Progenitor cell of endocrine pancreas (in vitro differentiated cells): ENCODE measurements around the gene GUCY2D. TPM values are rescaled to one million over a fixed set of nuclear protein-coding genes. Genes with fewer than 3 reads are reported as not detected.
A peak's percentile ranks its signal among the peaks of the same experiment; 100 is the strongest.
"Not testable (repeated sequence)": the region's sequence is repeated elsewhere in the genome, so short reads cannot be mapped to it uniquely, and the experiment has no call there.

Source experiments
- DNase-seq: peaks from one replicate; pipeline ENCODE4 v3.0.0; 2021; ENCODE audit warnings: low spot score; ENCODE audit not compliant: unreplicated experiment
- H3K27ac Mint-ChIP-seq: 2 replicates; pipeline ENCODE4 v1.8.0; 2021; ENCODE audit warnings: mild to moderate bottlenecking, moderate library complexity, mixed read lengths
- H3K27me3 Mint-ChIP-seq: 2 replicates; pipeline ENCODE4 v1.8.0; 2021; ENCODE audit warnings: mixed read lengths
- H3K36me3 Mint-ChIP-seq: 2 replicates; pipeline ENCODE4 v1.8.0; 2022; ENCODE audit warnings: mixed read lengths; ENCODE audit not compliant: insufficient read depth
- H3K4me1 Mint-ChIP-seq: 2 replicates; pipeline ENCODE4 v1.8.0; 2021; ENCODE audit warnings: low read depth, mixed read lengths
- H3K4me3 Mint-ChIP-seq: 2 replicates; pipeline ENCODE4 v1.8.0; 2021; ENCODE audit warnings: low read depth, mild to moderate bottlenecking, moderate library complexity, mixed read lengths
- H3K9me3 Mint-ChIP-seq: 2 replicates; pipeline ENCODE4 v1.8.0; 2021; ENCODE audit warnings: low read depth, mixed read lengths
- CTCF ChIP-seq: fragments of 200-600 bp; sonication (generic); IDR thresholded peaks from one replicate; pipeline ENCODE4 v1.5.0; 2021; ENCODE audit warnings: antibody characterized with exemption, mild to moderate bottlenecking; ENCODE audit not compliant: unreplicated experiment
- total RNA-seq: library from RNA; stranded (reverse); gene quantifications from 2 replicates; pipeline ENCODE4 v1.2.1, GENCODE V29; 2021

The GUCY2D gene
- total RNA-seq, 1 donor from 2014 or later, result not detected

DNA sequence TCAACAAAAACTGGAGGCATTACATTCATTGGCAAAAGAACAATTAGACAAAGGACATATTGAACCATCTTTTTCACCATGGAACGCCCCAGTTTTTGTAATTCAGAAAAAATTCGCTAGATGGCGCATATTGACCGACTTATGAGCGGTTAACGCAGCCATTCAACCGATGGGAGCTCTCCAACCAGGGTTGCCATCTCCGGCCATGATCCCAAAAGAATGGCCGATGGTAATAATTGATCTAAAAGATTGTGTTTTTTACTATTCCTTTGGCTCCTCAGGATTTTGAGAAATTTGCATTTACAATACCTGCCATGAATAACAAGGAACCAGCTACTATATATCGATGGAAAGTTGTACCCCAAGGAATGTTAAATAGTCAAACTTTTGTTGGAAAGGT, 57.9 kb downstream of the GUCY2D start:
- Mint-ChIP-seq H3K4me1 (peaks cover 22% of the 10 kb centered on the region), H3K27me3 (peaks cover 82% of the 10 kb centered on the region), H3K27ac (no peak overlapping the region), H3K36me3 (no peaks in the 10 kb centered on the region), H3K9me3 (no peaks in the 10 kb centered on the region), H3K4me3 (no peak overlapping the region)
- peak; percentile 82 for TF ChIP-seq CTCF
- DNase-seq, result peak; percentile 45

GRCh38 chr17:8061851-8062250, 59.4 kb downstream of the GUCY2D start:
- H3K4me1 Mint-ChIP-seq, DNase-seq, H3K9me3 Mint-ChIP-seq, H3K36me3 Mint-ChIP-seq, H3K27ac Mint-ChIP-seq, H3K4me3 Mint-ChIP-seq: not testable (repeated sequence)
- H3K27me3 Mint-ChIP-seq, result peaks cover 89% of the 10 kb centered on the region

- Mint-ChIP-seq H3K9me3 (no peaks in the 10 kb centered on the region), H3K4me1 (peaks cover 5% of the 10 kb centered on the region), H3K27me3 (peaks cover 92% of the 10 kb centered on the region), H3K27ac (no peak overlapping the region), H3K4me3 (no peak overlapping the region), H3K36me3 (no peaks in the 10 kb centered on the region)
- no peak for TF ChIP-seq CTCF
- DNase-seq, result no peak
Observed at GRCh38 chr17:8062435-8062806, 60.0 kb downstream of the GUCY2D start.

DNA sequence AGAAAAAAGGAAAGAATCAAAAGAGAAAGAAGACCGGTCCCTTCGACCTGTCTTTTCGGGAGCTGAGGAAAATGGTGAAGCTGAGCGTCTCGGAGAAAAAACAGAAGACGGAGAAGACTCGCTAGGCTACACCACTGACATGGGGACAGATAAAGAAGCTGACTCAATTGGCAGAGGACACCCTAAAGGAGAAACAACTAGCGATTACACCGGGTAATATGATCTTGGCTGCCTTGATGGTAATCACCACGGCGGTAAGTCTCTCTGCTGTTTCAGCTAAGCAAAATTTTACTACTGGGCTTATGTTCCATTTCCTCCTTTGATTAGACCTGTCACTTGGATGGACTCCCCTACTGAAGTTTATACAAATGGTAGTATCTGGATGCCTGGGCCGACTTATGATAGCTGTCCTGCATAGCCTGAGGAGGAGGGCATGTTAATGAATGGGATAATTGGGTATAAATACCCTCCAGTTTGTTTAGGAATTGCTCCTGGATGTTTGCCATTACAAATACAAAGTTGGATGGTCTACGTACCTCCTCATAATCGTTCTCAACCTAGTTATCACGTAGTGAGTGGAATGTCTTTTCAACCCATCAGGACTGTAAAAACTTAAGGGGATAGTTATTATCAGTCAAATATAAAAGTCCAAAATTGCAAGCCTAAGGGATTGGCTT, 60.5 kb downstream of the GUCY2D start:
- Mint-ChIP-seq H3K27me3 (peaks cover 93% of the 10 kb centered on the region), H3K27ac (no peak overlapping the region), H3K4me1 (peaks cover 5% of the 10 kb centered on the region), H3K4me3 (no peak overlapping the region), H3K36me3 (no peaks in the 10 kb centered on the region), H3K9me3 (no peaks in the 10 kb centered on the region)
- no peak for TF ChIP-seq CTCF
- DNase-seq, result no peak

- Mint-ChIP-seq H3K27ac (no peak overlapping the region), H3K27me3 (peaks cover 96% of the 10 kb centered on the region), H3K4me1 (peaks cover 11% of the 10 kb centered on the region), H3K4me3 (no peak overlapping the region), H3K9me3 (no peaks in the 10 kb centered on the region), H3K36me3 (no peaks in the 10 kb centered on the region)
- DNase-seq, result no peak
- no peak for TF ChIP-seq CTCF
Observed at GRCh38 chr17:8063761-8064534, 61.5 kb downstream of the GUCY2D start.
